Left lung (tissue), 10 donors: ENCODE data around the gene FAM120A. TPM values are rescaled to one million over a fixed set of nuclear protein-coding genes. Genes with fewer than 3 reads are reported as not detected.

Experiments
- ATAC-seq: fragments of 200-7000 bp; cut with Tn5 transposase; one replicate; pipeline ENCODE4 v1.9.1; 2020; ENCODE audit warnings: moderate library complexity
- DNase-seq, 4 donors: peaks; one replicate each; pipeline ENCODE4 v3.0.0-alpha.2; 2013 to 2020
- H3K27ac ChIP-seq, 2 donors: fragments of 200-600 bp; sonication (generic) in 1 of 2; one replicate each; pipeline versions ENCODE4 v1.5.0 to v1.8.0; 2020 to 2021
- H3K27me3 ChIP-seq, 2 donors: fragments of 200-600 bp; sonication (generic) in 1 of 2; one replicate each; pipeline versions ENCODE4 v1.5.0 to v1.8.0; 2020 to 2021
- H3K36me3 ChIP-seq, 2 donors: fragments of 200-600 bp; sonication (generic) in 1 of 2; one replicate each; pipeline versions ENCODE4 v1.5.0 to v1.8.0; 2020 to 2021
- H3K4me1 ChIP-seq, 2 donors: fragments of 200-600 bp; one replicate each; pipeline ENCODE4 v1.8.0; 2021
- H3K4me3 ChIP-seq, 2 donors: fragments of 200-600 bp; sonication (generic) in 1 of 2; one replicate each; pipeline versions ENCODE4 v1.5.0 to v1.8.0; 2020 to 2021; ENCODE audit warnings: mild to moderate bottlenecking in 1 of 2
- H3K9me3 ChIP-seq, 2 donors: fragments of 200-600 bp; sonication (generic) in 1 of 2; one replicate each; pipeline versions ENCODE4 v1.5.0 to v1.8.0; 2020 to 2021
- CTCF ChIP-seq, 2 donors: fragments of 200-600 bp; sonication (generic) in 1 of 2; IDR thresholded peaks; one replicate each; pipeline versions ENCODE4 v1.5.0 to v1.8.0; 2021; ENCODE audit warnings: antibody characterized with exemption in 2 of 2
- intact Hi-C, 2 donors: fragments of 100-400 bp; cut with DNase I; formaldehyde crosslinking; loops; one replicate each; pipeline versions ENCODE4 v1.11.2 to v1.14.2; 2022
- polyA plus RNA-seq, 6 donors: library from polyadenylated mRNA; unstranded; fragments of 120-200 nt; gene quantifications; one replicate each; pipeline ENCODE4 v1.2.1, GENCODE V29; 2013; ENCODE audit not compliant: insufficient read length in 6 of 6
- total RNA-seq, 2 donors: library from RNA; stranded (reverse); fragmentation: NEBNext Ultra II Directional; extraction: Animal tissue kit (Norgen Biotek cat#: 25700); gene quantifications; one replicate each; pipeline ENCODE4 v1.2.1, GENCODE V29; 2021
- donor health status: DM: no; HTN: yes; CAD: no.
- donor health status: DM: no; HTN: no; CAD: no.

Gene FAM120A
- total and polyA plus RNA-seq, 8 donors: 61.0 to 160 (median 74.0) TPM

- intact Hi-C loops: no loop called here
- DNase-seq: no peak
- no peak for TF ChIP-seq CTCF (IDR thresholded peaks at IDR 0.05)
- peaks cover 0 to 28% of the 10 kb centered on the region in 2 donors for H3K9me3 ChIP-seq
- H3K4me3 ChIP-seq: no peak overlapping the region
- no peaks in the 10 kb centered on the region for H3K27me3 ChIP-seq
- ATAC-seq: no peak
- H3K4me1 ChIP-seq: no peaks in the 10 kb centered on the region
- no peaks in the 10 kb centered on the region for H3K36me3 ChIP-seq
- H3K27ac ChIP-seq: no peak overlapping the region
Observed at GRCh38 chr9:93612052-93612795, 160.7 kb downstream of the FAM120A start.

GRCh38 chr9:93612796-93613154 is 161.3 kb downstream of the FAM120A start:
- Histone ChIP-seq H3K4me1 (no peaks in the 10 kb centered on the region), H3K9me3 (peaks cover 0 to 25% of the 10 kb centered on the region in 2 donors), H3K36me3 (no peaks in the 10 kb centered on the region), H3K4me3 (no peak overlapping the region), H3K27me3 (no peaks in the 10 kb centered on the region), H3K27ac (no peak overlapping the region)
- peak; percentile 31 for ATAC-seq
- no peak for DNase-seq
- intact Hi-C loops: no loop called here
- no peak for TF ChIP-seq CTCF (IDR thresholded peaks at IDR 0.05)

- Histone ChIP-seq H3K27me3 (no peaks in the 10 kb centered on the region), H3K36me3 (no peaks in the 10 kb centered on the region), H3K4me3 (no peak overlapping the region), H3K4me1 (no peaks in the 10 kb centered on the region), H3K27ac (no peak overlapping the region), H3K9me3 (peaks cover 0 to 21% of the 10 kb centered on the region in 2 donors)
- intact Hi-C loops: no loop called here
- no peak for TF ChIP-seq CTCF (IDR thresholded peaks at IDR 0.05)
- ATAC-seq (no peak), DNase-seq (no peak)
Observed at GRCh38 chr9:93613174-93613573, 161.7 kb downstream of the FAM120A start.

GRCh38 chr9:93613791-93614190 is 162.3 kb downstream of the FAM120A start:
- DNase-seq (no peak), ATAC-seq (no peak)
- Histone ChIP-seq H3K4me1 (no peaks in the 10 kb centered on the region), H3K27me3 (no peaks in the 10 kb centered on the region), H3K9me3 (peaks cover 0 to 16% of the 10 kb centered on the region in 2 donors), H3K4me3 (no peak overlapping the region), H3K27ac (no peak overlapping the region), H3K36me3 (no peaks in the 10 kb centered on the region)
- intact Hi-C loops: no loop called here
- no peak for TF ChIP-seq CTCF (IDR thresholded peaks at IDR 0.05)

GRCh38 chr9:93614830-93615468 is 163.5 kb downstream of the FAM120A start:
- no peak for ATAC-seq

More at GRCh38 chr9:93614830-93615468, 163.5 kb downstream of the FAM120A start:
- intact Hi-C loops: no loop called here
- Histone ChIP-seq H3K36me3 (no peaks in the 10 kb centered on the region), H3K4me1 (peaks cover 0 to under 1% of the 10 kb centered on the region in 2 donors), H3K27me3 (no peaks in the 10 kb centered on the region), H3K9me3 (peaks cover 0 to 5% of the 10 kb centered on the region in 2 donors), H3K27ac (no peak overlapping the region), H3K4me3 (no peak overlapping the region)
- no peak for DNase-seq
- no peak for TF ChIP-seq CTCF (IDR thresholded peaks at IDR 0.05)
